AG08395 (cell line): Measurements from ENCODE around the gene LHFPL2.

Experiments used
- DNase-seq: peaks from one replicate; pipeline ENCODE4 v3.0.0; 2012; ENCODE audit warnings: mixed read lengths, low spot score

Gene LHFPL2

GRCh38 chr5:78522476-78523260, 125.9 kb downstream of the LHFPL2 start:
- no peak for DNase-seq

- no peak for DNase-seq
These were observed 127.1 kb downstream of the LHFPL2 start for GRCh38 chr5:78521455-78521854.

GRCh38 chr5:78519198-78519941, 129.2 kb downstream of the LHFPL2 start:
- DNase-seq = no peak

- DNase-seq = peak; percentile 93
These were observed 130.0 kb downstream of the LHFPL2 start for GRCh38 chr5:78518365-78519197.

GRCh38 chr5:78515670-78516069, 132.9 kb downstream of the LHFPL2 start:
- no peak for DNase-seq

GRCh38 chr5:78514427-78515330, 133.9 kb downstream of the LHFPL2 start:
- DNase-seq = no peak

GRCh38 chr5:78513441-78513840, 135.1 kb downstream of the LHFPL2 start:
- no peak for DNase-seq

- DNase-seq = no peak
These were observed 136.1 kb downstream of the LHFPL2 start for GRCh38 chr5:78512435-78512834.

- DNase-seq = no peak
These were observed 137.3 kb downstream of the LHFPL2 start for GRCh38 chr5:78511121-78511906.

GRCh38 chr5:78509884-78510769, 138.4 kb downstream of the LHFPL2 start:
- no peak for DNase-seq

- DNase-seq = no peak
These were observed 139.3 kb downstream of the LHFPL2 start for GRCh38 chr5:78509145-78509865.

- peak; percentile 58 for DNase-seq
These were observed 140.3 kb downstream of the LHFPL2 start for GRCh38 chr5:78508186-78508765.

- DNase-seq = no peak
These were observed 141.0 kb downstream of the LHFPL2 start for GRCh38 chr5:78507531-78507930.

GRCh38 chr5:78506261-78507024, 142.1 kb downstream of the LHFPL2 start:
- peak; percentile 48 for DNase-seq

GRCh38 chr5:78505860-78506259, 142.7 kb downstream of the LHFPL2 start:
- DNase-seq = no peak

- peak; percentile 95 for DNase-seq
These were observed 143.6 kb downstream of the LHFPL2 start for GRCh38 chr5:78504704-78505677.
